ENCODE measurements around the gene LUZP2. TPM values are rescaled to one million over a fixed set of nuclear protein-coding genes. Genes with fewer than 3 reads are reported as not detected.

LUZP2 gene
- 1 to 10 TPM in 1 of 2 donors, not detected in 1; 8.8 TPM for total RNA-seq
- polyA plus RNA-seq, result under 1 TPM; 0.04 to 0.09 TPM
- long read RNA-seq, donor 1, full-length matches to known transcripts, result 1 of 1 reads
- long read RNA-seq, donor 1, partial matches to known transcripts, result 0 of 1 reads
- long read RNA-seq, donor 1, other reads (novel, unspliced or antisense), result 0 of 1 reads
- long read RNA-seq, donor 2, result 0 reads
- long read RNA-seq, donor 3, full-length matches to known transcripts, result 1 of 1 reads
- long read RNA-seq, donor 3, partial matches to known transcripts, result 0 of 1 reads
- long read RNA-seq, donor 3, other reads (novel, unspliced or antisense), result 0 of 1 reads
- long read RNA-seq, donor 4, full-length matches to known transcripts, result 1 of 1 reads
- long read RNA-seq, donor 4, partial matches to known transcripts, result 0 of 1 reads
- long read RNA-seq, donor 4, other reads (novel, unspliced or antisense), result 0 of 1 reads
- long read RNA-seq, donor 5, result 0 reads

- Histone ChIP-seq H3K4me1 (ENCODE audit: control insufficient read depth in 5 of 5, insufficient read depth in 5 of 5, low read length in 5 of 5) (peaks cover 0 to 6% (median 0%) of the 10 kb centered on the region in 5 donors), H3K36me3 (ENCODE audit: control insufficient read depth in 4 of 4, insufficient read depth in 4 of 4, low read length in 4 of 4) (no peaks in the 10 kb centered on the region), H3K9me3 (ENCODE audit: control insufficient read depth in 4 of 4, insufficient read depth in 3 of 4, low read length in 3 of 4) (no peaks in the 10 kb centered on the region), H3K9ac (ENCODE audit: insufficient read depth in 1 of 2, low read length in 2 of 2) (peak within 1 kb of the TSS; percentile 43 to 88), H3K27ac (ENCODE audit: low read depth in 1 of 2, low read length in 1 of 2) (no peak within 1 kb of the TSS), H3K4me3 (no peak within 1 kb of the TSS), H3K27me3 (ENCODE audit: control insufficient read depth in 3 of 3, insufficient read depth in 3 of 3, low read length in 2 of 3) (peaks cover 0 to 26% (median 11%) of the 10 kb centered on the region in 3 donors)
- 1 to 3% methylated on average over 64 to 65 of the region's 65 CpGs for WGBS, 2 donors
- TF ChIP-seq CTCF (IDR thresholded peaks at IDR 0.05; ENCODE audit: control extremely low read depth, extremely low read depth), result no peak
- peak; percentile 68 to 77 (median 76) for DNase-seq
- ATAC-seq (ENCODE audit: insufficient read depth, low FRiP score), result peak; percentile 55
Measured at GRCh38 chr11:24496736-24497725, at the start of gene LUZP2. TSS of gene LUZP2 (plus strand) at chr11:24497053.

GRCh38 chr11:24453129-24453718 lies 43.6 kb upstream of the LUZP2 start:
- DNase-seq, result no peak
- WGBS, 2 donors, result 83 to 86% methylated on average over 3 of the region's 3 CpGs
- no peaks in the 10 kb centered on the region for H3K4me1 ChIP-seq (ENCODE audit: control insufficient read depth in 5 of 5, insufficient read depth in 5 of 5, low read length in 5 of 5)

GRCh38 chr11:24457985-24458384 lies 38.9 kb upstream of the LUZP2 start:
- Histone ChIP-seq H3K4me3 (no peak overlapping the region), H3K36me3 (ENCODE audit: control insufficient read depth in 4 of 4, insufficient read depth in 4 of 4, low read length in 4 of 4) (no peaks in the 10 kb centered on the region), H3K27me3 (ENCODE audit: control insufficient read depth in 3 of 3, insufficient read depth in 3 of 3, low read length in 2 of 3) (no peaks in the 10 kb centered on the region), H3K4me1 (ENCODE audit: control insufficient read depth in 5 of 5, insufficient read depth in 5 of 5, low read length in 5 of 5) (no peaks in the 10 kb centered on the region), H3K9me3 (ENCODE audit: control insufficient read depth in 4 of 4, insufficient read depth in 3 of 4, low read length in 3 of 4) (no peaks in the 10 kb centered on the region), H3K9ac (ENCODE audit: insufficient read depth in 1 of 2, low read length in 2 of 2) (no peak overlapping the region), H3K27ac (ENCODE audit: low read depth in 1 of 2, low read length in 1 of 2) (no peak overlapping the region)
- DNase-seq, result no peak
- no peak for TF ChIP-seq CTCF (IDR thresholded peaks at IDR 0.05; ENCODE audit: control extremely low read depth, extremely low read depth)
- ATAC-seq (ENCODE audit: insufficient read depth, low FRiP score), result no peak

More at GRCh38 chr11:24453129-24453718, 43.6 kb upstream of the LUZP2 start:
- TF ChIP-seq CTCF (IDR thresholded peaks at IDR 0.05; ENCODE audit: control extremely low read depth, extremely low read depth), result no peak
- Histone ChIP-seq H3K9ac (ENCODE audit: insufficient read depth in 1 of 2, low read length in 2 of 2) (no peak overlapping the region), H3K27me3 (ENCODE audit: control insufficient read depth in 3 of 3, insufficient read depth in 3 of 3, low read length in 2 of 3) (no peaks in the 10 kb centered on the region), H3K36me3 (ENCODE audit: control insufficient read depth in 4 of 4, insufficient read depth in 4 of 4, low read length in 4 of 4) (no peaks in the 10 kb centered on the region), H3K9me3 (ENCODE audit: control insufficient read depth in 4 of 4, insufficient read depth in 3 of 4, low read length in 3 of 4) (no peaks in the 10 kb centered on the region), H3K27ac (ENCODE audit: low read depth in 1 of 2, low read length in 1 of 2) (no peak overlapping the region), H3K4me3 (no peak overlapping the region)
- ATAC-seq (ENCODE audit: insufficient read depth, low FRiP score), result no peak
